ENCODE measurements around the gene NOC2L. TPM values are rescaled to one million over a fixed set of nuclear protein-coding genes. Genes with fewer than 3 reads are reported as not detected.
"Not testable (repeated sequence)": the region's sequence is repeated elsewhere in the genome, so short reads cannot be mapped to it uniquely, and the experiment has no call there.

The NOC2L gene
- total RNA-seq, 1 donor from 2014 or later, result 73.9 TPM

GRCh38 chr1:901108-901859, 57.8 kb downstream of the NOC2L start:
- no peak for TF ChIP-seq CTCF (conservative IDR thresholded peaks at IDR 0.05; ENCODE audit: low read depth, low read length)
- no peak for DNase-seq (ENCODE audit: low read depth)
- H3K4me3 ChIP-seq (ENCODE audit: low read depth, low read length), result no peak overlapping the region

GRCh38 chr1:899636-900317, 59.3 kb downstream of the NOC2L start:
- no peak overlapping the region for H3K4me3 ChIP-seq (ENCODE audit: low read depth, low read length)
- TF ChIP-seq CTCF (conservative IDR thresholded peaks at IDR 0.05; ENCODE audit: low read depth, low read length), result no peak
- no peak for DNase-seq (ENCODE audit: low read depth)

- DNase-seq (ENCODE audit: low read depth), result not testable (repeated sequence)
Observed at GRCh38 chr1:897951-898350, 61.1 kb downstream of the NOC2L start.

GRCh38 chr1:897226-897625, 61.8 kb downstream of the NOC2L start:
- no peak for TF ChIP-seq CTCF (conservative IDR thresholded peaks at IDR 0.05; ENCODE audit: low read depth, low read length)
- H3K4me3 ChIP-seq (ENCODE audit: low read depth, low read length), result no peak overlapping the region

More at GRCh38 chr1:897951-898350, 61.1 kb downstream of the NOC2L start:
- H3K4me3 ChIP-seq (ENCODE audit: low read depth, low read length), result not testable (repeated sequence)

More at GRCh38 chr1:897226-897625, 61.8 kb downstream of the NOC2L start:
- DNase-seq (ENCODE audit: low read depth), result no peak

Other genes with a start within 250 kb of the NOC2L start
- 0.51 and 3.5 TPM in 2 replicates for gene SAMD11, start 35.3 kb downstream of the NOC2L start, total RNA-seq
- 11.9 and 33.3 TPM in 2 replicates for gene KLHL17, start 1.3 kb upstream of the NOC2L start, total RNA-seq
- gene PLEKHN1, start 7.2 kb upstream of the NOC2L start, total RNA-seq, result 3.1 and 6.8 TPM in 2 replicates
- gene PERM1, start 22.8 kb upstream of the NOC2L start, total RNA-seq, result not detected in 2 replicates
- 141 and 193 TPM in 2 replicates for gene HES4, start 40.8 kb upstream of the NOC2L start, total RNA-seq
- 66.0 and 75.6 TPM in 2 replicates for gene ISG15, start 54.2 kb upstream of the NOC2L start, total RNA-seq
- gene AGRN, start 60.9 kb upstream of the NOC2L start, total RNA-seq, result 261 and 462 TPM in 2 replicates
- 0.36 and 1.6 TPM in 2 replicates for gene RNF223, start 115.0 kb upstream of the NOC2L start, total RNA-seq
- 20.2 and 24.9 TPM in 2 replicates for gene C1orf159, start 156.8 kb upstream of the NOC2L start, total RNA-seq
- not detected in 2 replicates for gene TTLL10, start 214.6 kb upstream of the NOC2L start, total RNA-seq
- gene TNFRSF18, start 247.3 kb upstream of the NOC2L start, total RNA-seq, result 0.65 and 3.1 TPM in 2 replicates

All from epithelial cell of proximal tubule (primary cell).